ENCODE data around the gene PCSK1.

DNA sequence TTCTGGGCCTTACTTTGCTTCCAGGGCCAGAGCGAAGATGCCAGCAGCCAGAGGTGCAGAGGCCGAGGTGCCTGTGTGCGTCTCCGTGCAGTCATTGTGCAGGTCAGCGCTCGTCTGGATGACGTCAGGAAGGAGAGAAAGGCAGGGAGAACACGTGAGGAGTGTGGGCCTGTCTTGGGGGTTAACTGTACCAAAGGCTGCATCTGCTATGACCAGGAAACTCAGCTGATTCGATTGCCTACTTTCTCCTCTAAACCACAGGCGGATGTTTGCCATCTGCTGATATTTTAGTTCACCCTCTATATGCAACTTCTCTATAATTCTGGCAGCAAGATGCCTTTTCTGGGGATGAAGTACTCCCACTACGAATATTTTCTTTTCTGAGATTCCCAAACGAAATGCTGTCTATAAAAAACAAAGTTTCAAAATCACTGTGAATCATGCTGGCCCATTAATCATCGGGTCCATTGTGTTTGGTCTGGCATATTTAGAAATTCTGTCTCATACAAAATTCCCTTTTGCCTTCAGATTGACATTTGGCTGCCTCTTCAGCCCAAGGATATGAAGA is 24.8 kb downstream of the PCSK1 start:
- TF ChIP-seq, protein P1, sequence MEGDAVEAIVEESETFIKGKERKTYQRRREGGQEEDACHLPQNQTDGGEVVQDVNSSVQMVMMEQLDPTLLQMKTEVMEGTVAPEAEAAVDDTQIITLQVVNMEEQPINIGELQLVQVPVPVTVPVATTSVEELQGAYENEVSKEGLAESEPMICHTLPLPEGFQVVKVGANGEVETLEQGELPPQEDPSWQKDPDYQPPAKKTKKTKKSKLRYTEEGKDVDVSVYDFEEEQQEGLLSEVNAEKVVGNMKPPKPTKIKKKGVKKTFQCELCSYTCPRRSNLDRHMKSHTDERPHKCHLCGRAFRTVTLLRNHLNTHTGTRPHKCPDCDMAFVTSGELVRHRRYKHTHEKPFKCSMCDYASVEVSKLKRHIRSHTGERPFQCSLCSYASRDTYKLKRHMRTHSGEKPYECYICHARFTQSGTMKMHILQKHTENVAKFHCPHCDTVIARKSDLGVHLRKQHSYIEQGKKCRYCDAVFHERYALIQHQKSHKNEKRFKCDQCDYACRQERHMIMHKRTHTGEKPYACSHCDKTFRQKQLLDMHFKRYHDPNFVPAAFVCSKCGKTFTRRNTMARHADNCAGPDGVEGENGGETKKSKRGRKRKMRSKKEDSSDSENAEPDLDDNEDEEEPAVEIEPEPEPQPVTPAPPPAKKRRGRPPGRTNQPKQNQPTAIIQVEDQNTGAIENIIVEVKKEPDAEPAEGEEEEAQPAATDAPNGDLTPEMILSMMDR (IDR thresholded peaks at IDR 0.05) = no peak
- TF ChIP-seq POLR2A (IDR thresholded peaks at IDR 0.05) = no peak
